Left ventricle myocardium superior (tissue), 1 donor: Measurements from ENCODE around the gene CMTM3. TPM values are rescaled to one million over a fixed set of nuclear protein-coding genes. Genes with fewer than 3 reads are reported as not detected.
"Not testable (repeated sequence)": the region's sequence is repeated elsewhere in the genome, so short reads cannot be mapped to it uniquely, and the experiment has no call there.

Source experiments
- ATAC-seq: fragments of 200-7000 bp; cut with Tn5 transposase; one replicate; pipeline ENCODE4 v1.9.1; 2020; ENCODE audit warnings: mild to moderate bottlenecking, moderate library complexity
- DNase-seq: peaks from one replicate; pipeline ENCODE4 v3.0.0-alpha.2; 2020
- intact Hi-C: fragments of 100-400 bp; cut with micrococcal nuclease; formaldehyde crosslinking; loops from one replicate; pipeline ENCODE4 v1.11.0; 2022
- total RNA-seq: library from RNA; stranded (reverse); fragmentation: NEBNext Ultra II Directional; extraction: Animal tissue kit (Norgen Biotek cat#: 25700); gene quantifications from one replicate; pipeline ENCODE4 v1.2.1, GENCODE V29; 2021
- donor health status: DM: no; HTN: yes; CAD: no; lungs with severe emphysema.

Gene CMTM3
- total RNA-seq, 1 donor from 2014 or later = 10.6 TPM

- no peak for DNase-seq
- intact Hi-C loops = loop anchor here (10.0 kb wide), 1 partner anchor 176 kb away; no protein-coding TSS in a partner anchor
- ATAC-seq = no peak
Observed at GRCh38 chr16:66580605-66581209, 23.8 kb upstream of the CMTM3 start.

DNA sequence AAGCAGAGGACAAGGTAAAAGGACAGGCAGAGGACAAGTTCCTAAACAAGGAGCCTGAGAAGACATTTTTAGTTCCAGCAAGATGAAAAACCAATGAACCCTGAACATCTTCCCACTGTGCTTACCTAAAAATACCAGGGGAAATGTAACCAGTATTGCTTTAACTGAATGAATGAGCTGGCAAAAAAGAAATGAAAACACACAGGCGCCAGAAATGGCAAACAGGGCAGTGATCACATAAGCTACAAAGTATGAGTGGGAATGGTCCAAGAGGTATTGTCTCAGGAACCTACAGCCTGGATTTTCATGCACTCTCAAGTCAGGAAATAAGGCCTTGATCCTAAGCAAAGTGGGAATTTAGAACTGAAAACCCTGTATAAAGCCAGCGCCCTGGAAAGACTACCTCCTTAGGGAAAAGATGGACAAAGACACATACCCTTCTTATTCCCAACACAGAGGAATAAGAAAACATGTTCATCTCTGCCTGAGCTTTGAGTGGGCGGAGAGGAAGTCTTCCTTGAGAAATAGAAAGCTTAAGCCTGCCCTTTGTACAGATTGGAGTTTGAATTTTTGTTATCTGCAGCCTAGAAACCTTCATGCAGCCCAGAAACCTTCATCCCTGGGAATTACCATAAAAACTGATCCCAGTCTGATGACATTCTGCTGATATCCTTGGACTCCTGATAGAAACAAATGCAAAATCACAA, 23.1 kb upstream of the CMTM3 start:
- intact Hi-C loops = loop anchor here (10.0 kb wide), 1 partner anchor 177 kb away; no protein-coding TSS in a partner anchor

GRCh38 chr16:66585481-66586239, 18.8 kb upstream of the CMTM3 start:
- no peak for DNase-seq
- intact Hi-C loops = loop anchor here (10.0 kb wide), 1 partner anchor 181 kb away; no protein-coding TSS in a partner anchor
- ATAC-seq = peak; percentile 68

More for the DNA sequence above, 23.1 kb upstream of the CMTM3 start:
- ATAC-seq = no peak
- DNase-seq = no peak

- no peak for ATAC-seq
- no peak for DNase-seq
- intact Hi-C loops = loop anchor here (10.0 kb wide), 1 partner anchor 183 kb away; no protein-coding TSS in a partner anchor
Observed at GRCh38 chr16:66587881-66588600, 16.5 kb upstream of the CMTM3 start.

GRCh38 chr16:66588981-66589713, 15.4 kb upstream of the CMTM3 start:
- DNase-seq = peak; percentile 57

GRCh38 chr16:66590322-66590721, 14.2 kb upstream of the CMTM3 start:
- ATAC-seq (no peak), DNase-seq (no peak)
- intact Hi-C loops = no loop called here

More at GRCh38 chr16:66588981-66589713, 15.4 kb upstream of the CMTM3 start:
- intact Hi-C loops = loop anchor here (10.0 kb wide), 1 partner anchor 184 kb away; no protein-coding TSS in a partner anchor
- peak; percentile 78 for ATAC-seq

GRCh38 chr16:66591018-66591417, 13.5 kb upstream of the CMTM3 start:
- DNase-seq (no peak), ATAC-seq (no peak)
- intact Hi-C loops = no loop called here

GRCh38 chr16:66592241-66592640, 12.3 kb upstream of the CMTM3 start:
- DNase-seq (no peak), ATAC-seq (no peak)
- intact Hi-C loops = no loop called here

GRCh38 chr16:66592814-66593213, 11.7 kb upstream of the CMTM3 start:
- intact Hi-C loops = no loop called here
- no peak for ATAC-seq

GRCh38 chr16:66594739-66595138, 9.8 kb upstream of the CMTM3 start:
- intact Hi-C loops = no loop called here
- no peak for ATAC-seq

More at GRCh38 chr16:66592814-66593213, 11.7 kb upstream of the CMTM3 start:
- DNase-seq = no peak

DNA sequence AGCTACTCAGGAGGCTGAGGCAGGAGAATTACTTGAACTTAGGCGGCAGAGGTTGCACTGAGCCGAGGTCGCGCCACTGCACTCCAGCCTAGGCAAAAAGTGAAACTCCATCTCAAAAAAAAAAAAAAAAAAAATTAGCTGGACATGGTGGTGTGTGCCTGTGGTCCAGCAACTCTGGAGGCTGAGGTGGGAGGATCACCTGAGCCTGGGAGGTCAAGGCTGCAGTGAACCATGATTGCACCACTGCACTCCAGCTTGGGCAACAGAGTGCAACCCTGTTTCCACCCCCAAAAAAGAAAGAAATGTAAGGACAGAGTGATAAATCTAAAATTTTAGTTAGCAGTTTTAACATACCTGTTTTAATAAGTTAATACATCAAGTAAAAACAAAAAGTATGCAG, 7.9 kb upstream of the CMTM3 start:
- intact Hi-C loops, DNase-seq, ATAC-seq: not testable (repeated sequence)

More at GRCh38 chr16:66594739-66595138, 9.8 kb upstream of the CMTM3 start:
- no peak for DNase-seq

DNA sequence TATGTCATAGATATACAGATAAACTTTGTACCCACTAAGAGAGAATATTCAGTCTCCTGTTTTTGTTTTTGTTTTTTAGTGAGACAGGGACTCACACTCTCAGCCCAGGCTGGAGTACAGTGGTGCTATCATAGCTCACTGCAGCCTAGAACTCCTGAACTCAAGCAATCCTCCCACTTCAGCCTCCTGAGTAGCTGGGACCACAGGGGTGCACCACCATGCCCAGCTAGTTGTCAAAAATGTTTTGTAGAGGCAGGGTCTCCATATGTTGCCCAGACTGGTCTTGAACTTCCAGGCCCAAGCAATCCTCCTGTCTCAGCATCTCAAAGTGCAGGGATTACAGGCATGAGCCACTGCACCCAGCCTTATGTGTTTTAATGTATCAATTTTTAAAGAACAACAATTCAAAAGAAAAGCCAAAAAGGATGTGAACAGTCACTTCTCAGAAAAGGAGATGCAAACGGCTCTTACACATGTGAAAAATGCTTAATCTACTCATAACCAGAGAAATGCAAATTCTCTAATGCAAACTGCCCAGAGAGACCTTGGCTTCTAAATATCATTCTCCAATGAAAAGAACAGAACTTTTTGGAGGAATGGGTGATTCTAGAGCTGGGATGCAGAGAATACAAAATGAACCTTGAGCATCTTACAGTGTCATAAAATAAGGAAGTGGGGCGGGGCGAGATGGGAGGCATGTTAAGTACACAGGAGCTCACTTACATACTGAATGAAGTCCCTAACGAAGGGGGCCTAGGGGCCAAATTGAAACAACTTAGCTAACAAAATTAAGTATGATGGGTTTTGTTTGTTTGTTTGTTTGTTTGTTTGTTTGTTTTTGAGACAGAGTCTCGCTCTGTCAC, 7.3 kb upstream of the CMTM3 start:
- DNase-seq (no peak), ATAC-seq (no peak)
- intact Hi-C loops = no loop called here

- DNase-seq (no peak), ATAC-seq (no peak)
- intact Hi-C loops = no loop called here
Observed at GRCh38 chr16:66598111-66598510, 6.4 kb upstream of the CMTM3 start.

DNA sequence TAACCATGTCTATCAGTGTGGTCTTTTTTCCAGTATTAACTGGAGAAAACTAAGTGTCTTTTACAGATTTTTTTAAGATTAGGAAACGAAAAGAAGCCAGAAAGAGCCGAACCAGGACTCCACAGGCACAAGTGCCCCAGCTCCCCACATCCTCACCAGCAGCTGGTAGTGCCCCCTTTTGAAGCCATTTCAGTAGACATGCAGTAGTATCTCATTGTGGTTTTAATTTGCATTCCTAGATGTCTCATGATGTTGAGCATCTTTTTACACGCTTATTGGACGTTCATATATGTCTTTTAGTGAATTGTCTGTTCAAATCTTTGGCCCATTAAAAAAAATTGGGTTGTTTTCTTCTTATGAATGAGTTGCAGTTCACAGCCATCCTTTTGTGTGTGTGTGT, 4.8 kb upstream of the CMTM3 start:
- ATAC-seq (no peak), DNase-seq (no peak)
- intact Hi-C loops = no loop called here

- ATAC-seq (no peak), DNase-seq (no peak)
- intact Hi-C loops = no loop called here
Observed at GRCh38 chr16:66600477-66600876, 4.0 kb upstream of the CMTM3 start.

DNA sequence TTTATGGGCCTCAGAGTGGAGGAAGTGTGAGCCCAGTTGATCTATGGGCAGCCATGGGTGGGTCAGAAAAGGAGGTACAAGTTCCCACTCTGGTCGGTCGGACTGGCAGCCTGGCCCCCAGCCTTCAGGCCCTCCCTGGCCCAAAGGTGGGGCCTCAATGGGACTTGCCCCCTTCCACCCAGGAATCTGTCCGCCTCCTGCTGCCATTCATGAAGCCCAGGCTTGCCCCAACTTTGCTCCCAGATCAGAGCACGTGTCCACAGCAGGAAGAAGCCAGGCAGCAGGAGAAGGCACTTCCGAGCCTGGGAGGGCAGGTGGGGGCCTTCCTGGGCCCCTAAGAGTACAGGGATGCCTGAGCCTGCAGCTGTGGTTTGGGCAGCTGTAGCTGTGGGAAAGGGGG, 3.0 kb upstream of the CMTM3 start:
- intact Hi-C loops = no loop called here
- ATAC-seq (no peak), DNase-seq (no peak)

DNA sequence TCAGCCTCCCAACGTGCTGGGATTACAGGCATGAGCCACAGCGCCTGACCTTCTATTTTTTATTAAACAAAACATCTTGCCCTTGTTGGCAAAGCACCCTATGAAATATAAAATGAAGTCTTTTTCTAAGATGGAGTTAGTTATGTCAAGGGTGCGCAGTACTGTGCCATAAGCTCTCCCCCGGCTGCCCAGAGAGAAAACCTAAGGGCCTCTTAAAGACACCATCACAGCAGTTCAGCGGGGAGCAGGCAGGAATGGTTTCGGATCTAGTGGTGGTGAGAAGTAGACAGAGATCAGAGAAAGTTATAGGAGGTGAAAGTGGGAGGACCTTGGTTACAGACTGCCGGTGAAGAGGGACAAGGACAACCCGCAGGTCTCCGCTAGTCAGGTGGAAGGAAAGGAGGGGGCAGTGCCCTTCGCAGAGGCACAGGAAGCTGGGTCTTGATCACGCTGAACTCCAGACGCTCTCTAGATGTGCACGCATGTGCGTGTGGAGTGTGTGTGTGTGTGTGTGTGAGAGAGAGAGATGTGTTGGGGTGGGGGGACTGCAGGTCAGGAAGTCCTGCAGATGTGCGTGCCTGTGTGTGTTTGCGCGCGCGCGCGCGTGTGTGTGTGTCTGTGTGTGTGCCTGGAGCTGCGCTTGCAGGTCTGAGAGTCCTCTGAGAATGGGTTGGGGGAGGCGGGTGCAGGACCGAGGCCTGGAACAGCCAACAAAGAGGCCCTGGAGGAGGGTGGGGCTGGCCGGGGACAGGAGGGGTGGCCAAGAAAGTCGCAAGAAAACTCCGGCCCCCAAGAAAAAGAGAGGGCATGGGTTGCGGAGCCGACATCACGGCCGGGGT, 748 bp upstream of the CMTM3 start:
- ATAC-seq (peak; percentile 49), DNase-seq (peak; percentile 80)
- intact Hi-C loops = no loop called here
